ENCODE results near the gene C12orf43.

The C12orf43 gene

DNA sequence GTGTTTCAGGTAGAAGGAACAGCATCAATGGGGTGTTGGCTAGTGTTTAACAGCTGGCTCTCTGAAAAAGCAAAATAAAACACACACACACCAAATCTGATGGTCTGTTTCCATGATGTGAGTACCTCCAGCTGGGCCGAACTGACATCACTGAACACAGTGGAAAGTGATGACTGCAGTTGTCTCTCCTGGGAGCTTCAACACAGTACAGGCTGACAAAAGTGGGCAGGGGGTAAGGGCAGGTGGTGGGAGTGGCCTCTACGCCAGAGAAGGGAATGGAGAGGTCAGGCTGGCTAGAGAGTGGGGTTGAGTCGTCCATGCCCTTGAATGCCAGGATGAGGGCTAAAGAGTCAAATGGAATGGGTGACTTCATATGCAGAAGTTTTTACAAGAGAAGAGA is 46.0 kb downstream of the C12orf43 start:
- no peak overlapping the region for H3K27ac ChIP-seq (ENCODE audit: poor library complexity, severe bottlenecking)
- no peak for ATAC-seq (ENCODE audit: low read depth)
- H3K9me3 ChIP-seq (ENCODE audit: severe bottlenecking) = no peaks in the 10 kb centered on the region
- no peak overlapping the region for H3K4me3 ChIP-seq (ENCODE audit: severe bottlenecking)
- no peak for DNase-seq (ENCODE audit: low spot score)
- H3K4me1 ChIP-seq (ENCODE audit: insufficient read depth, poor library complexity, severe bottlenecking) = no peaks in the 10 kb centered on the region
- TF ChIP-seq, protein P1, sequence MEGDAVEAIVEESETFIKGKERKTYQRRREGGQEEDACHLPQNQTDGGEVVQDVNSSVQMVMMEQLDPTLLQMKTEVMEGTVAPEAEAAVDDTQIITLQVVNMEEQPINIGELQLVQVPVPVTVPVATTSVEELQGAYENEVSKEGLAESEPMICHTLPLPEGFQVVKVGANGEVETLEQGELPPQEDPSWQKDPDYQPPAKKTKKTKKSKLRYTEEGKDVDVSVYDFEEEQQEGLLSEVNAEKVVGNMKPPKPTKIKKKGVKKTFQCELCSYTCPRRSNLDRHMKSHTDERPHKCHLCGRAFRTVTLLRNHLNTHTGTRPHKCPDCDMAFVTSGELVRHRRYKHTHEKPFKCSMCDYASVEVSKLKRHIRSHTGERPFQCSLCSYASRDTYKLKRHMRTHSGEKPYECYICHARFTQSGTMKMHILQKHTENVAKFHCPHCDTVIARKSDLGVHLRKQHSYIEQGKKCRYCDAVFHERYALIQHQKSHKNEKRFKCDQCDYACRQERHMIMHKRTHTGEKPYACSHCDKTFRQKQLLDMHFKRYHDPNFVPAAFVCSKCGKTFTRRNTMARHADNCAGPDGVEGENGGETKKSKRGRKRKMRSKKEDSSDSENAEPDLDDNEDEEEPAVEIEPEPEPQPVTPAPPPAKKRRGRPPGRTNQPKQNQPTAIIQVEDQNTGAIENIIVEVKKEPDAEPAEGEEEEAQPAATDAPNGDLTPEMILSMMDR (IDR thresholded peaks at IDR 0.05; ENCODE audit: poor library complexity, severe bottlenecking) = no peak
- H3K27me3 ChIP-seq (ENCODE audit: insufficient read depth, poor library complexity, severe bottlenecking) = no peaks in the 10 kb centered on the region
- H3K36me3 ChIP-seq (ENCODE audit: low read depth) = no peaks in the 10 kb centered on the region

DNA sequence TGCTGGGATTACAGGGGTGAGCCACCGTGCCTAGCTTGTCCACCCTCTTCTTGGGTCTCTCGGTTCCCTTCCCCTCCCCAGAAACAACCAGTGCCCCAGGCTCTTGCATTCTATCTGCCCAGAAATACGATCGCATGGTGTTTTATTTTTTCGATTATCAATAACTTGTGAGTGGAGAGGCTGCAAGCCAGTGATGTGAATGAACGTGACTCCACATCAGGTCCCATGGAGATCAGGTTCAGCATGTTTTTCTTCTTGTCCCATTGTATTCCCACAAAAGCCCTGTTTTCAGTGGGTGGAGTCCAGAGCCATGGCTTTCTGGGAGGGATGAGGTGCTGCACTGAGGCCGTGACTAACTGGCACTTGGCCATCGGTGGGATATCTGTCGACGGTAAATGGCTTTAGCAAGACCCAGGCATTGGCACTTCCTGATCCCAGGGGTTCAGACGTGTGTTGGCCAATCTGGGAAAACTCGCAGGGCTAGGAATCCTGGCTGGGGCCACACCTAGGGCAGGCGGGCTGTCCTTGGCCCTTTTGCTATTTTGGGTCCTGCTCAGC is 50.7 kb downstream of the C12orf43 start:
- H3K9me3 ChIP-seq (ENCODE audit: severe bottlenecking) = no peaks in the 10 kb centered on the region
- no peak for ATAC-seq (ENCODE audit: low read depth)
- no peaks in the 10 kb centered on the region for H3K4me1 ChIP-seq (ENCODE audit: insufficient read depth, poor library complexity, severe bottlenecking)
- no peak overlapping the region for H3K4me3 ChIP-seq (ENCODE audit: severe bottlenecking)
- no peak for DNase-seq (ENCODE audit: low spot score)
- H3K27ac ChIP-seq (ENCODE audit: poor library complexity, severe bottlenecking) = no peak overlapping the region
- TF ChIP-seq, protein P1 (IDR thresholded peaks at IDR 0.05; ENCODE audit: poor library complexity, severe bottlenecking) = no peak
- no peaks in the 10 kb centered on the region for H3K27me3 ChIP-seq (ENCODE audit: insufficient read depth, poor library complexity, severe bottlenecking)
- no peaks in the 10 kb centered on the region for H3K36me3 ChIP-seq (ENCODE audit: low read depth)

DNA sequence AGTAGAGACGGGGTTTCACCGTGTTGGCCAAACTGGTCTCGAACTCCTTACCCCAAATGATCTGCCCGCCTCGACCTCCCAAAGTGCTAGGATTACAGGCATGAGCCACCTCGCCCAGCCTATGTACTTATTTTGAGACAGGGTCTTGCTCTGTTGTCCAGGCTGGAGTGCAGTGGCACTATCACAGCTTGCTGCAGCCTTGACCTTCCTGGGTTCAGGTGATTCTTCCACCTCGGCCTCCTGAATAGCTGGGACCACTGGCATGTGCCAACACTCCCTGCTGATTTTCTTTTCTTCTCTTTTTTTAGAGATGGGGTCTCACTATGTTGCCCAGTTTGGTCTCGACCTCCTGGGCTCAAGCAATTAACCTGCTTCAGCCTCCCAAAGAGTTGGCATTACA is 52.0 kb downstream of the C12orf43 start:
- DNase-seq (ENCODE audit: low spot score) = no peak
- Histone ChIP-seq H3K36me3 (ENCODE audit: low read depth) (no peaks in the 10 kb centered on the region), H3K9me3 (ENCODE audit: severe bottlenecking) (no peaks in the 10 kb centered on the region), H3K4me3 (ENCODE audit: severe bottlenecking) (no peak overlapping the region), H3K4me1 (ENCODE audit: insufficient read depth, poor library complexity, severe bottlenecking) (no peaks in the 10 kb centered on the region), H3K27me3 (ENCODE audit: insufficient read depth, poor library complexity, severe bottlenecking) (no peaks in the 10 kb centered on the region), H3K27ac (ENCODE audit: poor library complexity, severe bottlenecking) (no peak overlapping the region)
- TF ChIP-seq, protein P1 (IDR thresholded peaks at IDR 0.05; ENCODE audit: poor library complexity, severe bottlenecking) = no peak
- ATAC-seq (ENCODE audit: low read depth) = no peak

DNA sequence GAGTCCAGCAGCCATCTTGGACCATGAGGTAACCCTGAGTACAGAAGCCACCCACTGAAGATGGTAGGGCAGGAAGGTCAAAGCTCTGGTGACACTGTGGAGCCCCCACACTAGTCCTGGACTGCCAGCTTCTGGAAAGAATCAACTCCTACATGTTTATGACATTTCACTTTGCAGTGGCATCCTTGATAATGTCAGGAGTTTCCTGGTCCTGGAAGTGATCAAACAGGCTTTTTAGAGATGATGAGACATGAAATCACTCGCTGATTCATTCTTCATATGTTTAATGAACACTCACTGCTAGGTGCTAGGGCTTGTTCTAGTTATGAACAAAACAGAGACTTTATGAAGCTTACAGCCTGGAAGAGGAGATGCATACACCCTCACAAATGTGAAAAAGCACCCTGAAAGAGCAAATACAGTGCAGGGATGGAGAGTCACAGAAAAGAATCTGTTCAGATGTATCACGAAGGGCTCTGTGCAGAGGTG is 53.7 kb downstream of the C12orf43 start:
- DNase-seq (ENCODE audit: low spot score) (no peak), ATAC-seq (ENCODE audit: low read depth) (peak; percentile 93)
- peak overlapping the region; percentile 14 for H3K27ac ChIP-seq (ENCODE audit: poor library complexity, severe bottlenecking)
- no peaks in the 10 kb centered on the region for H3K27me3 ChIP-seq (ENCODE audit: insufficient read depth, poor library complexity, severe bottlenecking)
- H3K4me3 ChIP-seq (ENCODE audit: severe bottlenecking) = no peak overlapping the region
- H3K4me1 ChIP-seq (ENCODE audit: insufficient read depth, poor library complexity, severe bottlenecking) = no peaks in the 10 kb centered on the region
- H3K36me3 ChIP-seq (ENCODE audit: low read depth) = no peaks in the 10 kb centered on the region
- no peaks in the 10 kb centered on the region for H3K9me3 ChIP-seq (ENCODE audit: severe bottlenecking)
- TF ChIP-seq, protein P1 (IDR thresholded peaks at IDR 0.05; ENCODE audit: poor library complexity, severe bottlenecking) = no peak
